ENCODE measurements around the gene RC3H1. TPM values are rescaled to one million over a fixed set of nuclear protein-coding genes. Genes with fewer than 3 reads are reported as not detected.
"Not testable (repeated sequence)": the region's sequence is repeated elsewhere in the genome, so short reads cannot be mapped to it uniquely, and the experiment has no call there.

The RC3H1 gene
- total RNA-seq, 1 donor from 2014 or later: 19.1 TPM

- no peak for TF ChIP-seq CTCF (IDR thresholded peaks at IDR 0.05; ENCODE audit: borderline replicate concordance)
- Histone ChIP-seq H3K36me3 (peaks cover 100% of the 10 kb centered on the region), H3K9me3 (replicated peaks) (no peaks in the 10 kb centered on the region), H3K4me3 (no peak overlapping the region), H3K4me1 (no peaks in the 10 kb centered on the region), H3K27me3 (ENCODE audit: low read depth) (no peaks in the 10 kb centered on the region), H3K27ac (replicated peaks) (no peak overlapping the region)
- intact Hi-C loops (cut with micrococcal nuclease): no loop called here
- DNase-seq: no peak
These were observed 51.9 kb downstream of the RC3H1 start for GRCh38 chr1:173970252-173970651.

- H3K4me1 ChIP-seq; H3K27ac ChIP-seq (replicated peaks); DNase-seq; intact Hi-C loops (cut with micrococcal nuclease); H3K27me3 ChIP-seq (ENCODE audit: low read depth); H3K9me3 ChIP-seq (replicated peaks); H3K4me3 ChIP-seq: not testable (repeated sequence)
- H3K36me3 ChIP-seq: peaks cover 97% of the 10 kb centered on the region
These were observed 56.3 kb downstream of the RC3H1 start for GRCh38 chr1:173965896-173966295.

- Histone ChIP-seq H3K9me3 (replicated peaks) (no peaks in the 10 kb centered on the region), H3K27ac (replicated peaks) (no peak overlapping the region), H3K4me1 (peaks cover 11% of the 10 kb centered on the region), H3K27me3 (ENCODE audit: low read depth) (no peaks in the 10 kb centered on the region), H3K36me3 (peaks cover 97% of the 10 kb centered on the region), H3K4me3 (no peak overlapping the region)
- DNase-seq: no peak
- TF ChIP-seq CTCF (IDR thresholded peaks at IDR 0.05; ENCODE audit: borderline replicate concordance): no peak
- intact Hi-C loops (cut with micrococcal nuclease): no loop called here
These were observed 58.7 kb downstream of the RC3H1 start for GRCh38 chr1:173963477-173963876.

GRCh38 chr1:173960625-173961024 is 61.5 kb downstream of the RC3H1 start:
- intact Hi-C loops (cut with micrococcal nuclease): no loop called here

GRCh38 chr1:173954179-173954578 is 68.0 kb downstream of the RC3H1 start:
- no peaks in the 10 kb centered on the region for H3K4me1 ChIP-seq
- H3K27ac ChIP-seq (replicated peaks): no peak overlapping the region
- H3K4me3 ChIP-seq: no peak overlapping the region
- H3K36me3 ChIP-seq: peaks cover 93% of the 10 kb centered on the region
- DNase-seq: no peak
- intact Hi-C loops (cut with micrococcal nuclease): no loop called here
- H3K9me3 ChIP-seq (replicated peaks): no peaks in the 10 kb centered on the region
- TF ChIP-seq CTCF (IDR thresholded peaks at IDR 0.05; ENCODE audit: borderline replicate concordance): no peak
- H3K27me3 ChIP-seq (ENCODE audit: low read depth): no peaks in the 10 kb centered on the region

More at GRCh38 chr1:173960625-173961024, 61.5 kb downstream of the RC3H1 start:
- H3K36me3 ChIP-seq: peaks cover 97% of the 10 kb centered on the region
- no peak overlapping the region for H3K4me3 ChIP-seq
- H3K4me1 ChIP-seq: peaks cover 11% of the 10 kb centered on the region
- no peaks in the 10 kb centered on the region for H3K9me3 ChIP-seq (replicated peaks)
- H3K27me3 ChIP-seq (ENCODE audit: low read depth): no peaks in the 10 kb centered on the region
- H3K27ac ChIP-seq (replicated peaks): no peak overlapping the region
- no peak for TF ChIP-seq CTCF (IDR thresholded peaks at IDR 0.05; ENCODE audit: borderline replicate concordance)
- DNase-seq: no peak

- intact Hi-C loops (cut with micrococcal nuclease): no loop called here
- Histone ChIP-seq H3K27me3 (ENCODE audit: low read depth) (no peaks in the 10 kb centered on the region), H3K36me3 (peaks cover 96% of the 10 kb centered on the region), H3K4me3 (no peak overlapping the region), H3K9me3 (replicated peaks) (no peaks in the 10 kb centered on the region), H3K4me1 (no peaks in the 10 kb centered on the region), H3K27ac (replicated peaks) (no peak overlapping the region)
- DNase-seq: no peak
- no peak for TF ChIP-seq CTCF (IDR thresholded peaks at IDR 0.05; ENCODE audit: borderline replicate concordance)
These were observed 73.6 kb downstream of the RC3H1 start for GRCh38 chr1:173948594-173948993.

Measured in left ventricle myocardium inferior (tissue), 1 donor.